GM12892 (cell line): Measurements from ENCODE around the gene SPECC1.

Experiments
- POLR2A ChIP-seq: IDR thresholded peaks from 2 replicates; pipeline ENCODE4 v1.6.1; 2011; ENCODE audit warnings: low read depth, low read length, control low read depth
- POLR2AphosphoS5 ChIP-seq: IDR thresholded peaks from 2 replicates; pipeline ENCODE4 v1.6.1; 2011; ENCODE audit warnings: low read depth, low read length, control low read depth

- TF ChIP-seq POLR2AphosphoS5: no peak
- TF ChIP-seq POLR2A: no peak
These were observed 134.6 kb downstream of the SPECC1 start for GRCh38 chr17:20143740-20144139.
